Epithelial cell of umbilical artery (primary cell): Measurements from ENCODE around the gene TGIF2LX. TPM values are rescaled to one million over a fixed set of nuclear protein-coding genes. Genes with fewer than 3 reads are reported as not detected.

Experiments used
- total RNA-seq: library from RNA; depleted of rRNA; stranded (reverse); fragments of >200 nt; gene quantifications from 2 replicates; pipeline ENCODE4 v1.2.3, GENCODE V29; 2014

TGIF2LX gene
- total RNA-seq, result not detected in 2 replicates

DNA sequence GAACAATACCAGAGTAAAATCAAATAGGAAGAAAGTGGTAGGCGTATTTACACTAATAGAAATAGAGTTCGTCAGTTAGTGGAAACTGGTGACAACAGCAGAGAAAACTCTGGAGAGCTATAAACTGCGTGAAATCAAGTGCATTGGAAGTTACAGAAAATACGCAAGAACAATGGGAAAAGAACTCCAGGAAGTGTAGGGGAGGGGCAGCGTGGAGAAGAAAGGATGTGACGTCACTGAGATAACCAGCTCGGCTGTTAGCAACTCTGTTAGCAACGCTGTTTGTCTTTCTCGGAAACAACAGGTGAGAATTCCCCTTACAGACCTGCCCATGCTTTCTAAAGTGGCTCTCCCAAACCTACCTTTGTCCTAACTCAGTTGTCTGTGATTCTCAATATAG, at the start of gene TGIF2LX:
Gene TGIF2LX (plus strand): TSS at position 244 of the 400 bp plus-strand sequence. CDS start 178 bp downstream, outside the sequence.

